ENCODE data around the gene HSF4.

The HSF4 gene

GRCh38 chr16:67202426-67202825 lies 37.9 kb downstream of the HSF4 start:
- Histone ChIP-seq H3K4me1 (peaks cover 31% of the 10 kb centered on the region), H3K36me3 (ENCODE audit: control insufficient read depth, insufficient read depth, low read length) (no peaks in the 10 kb centered on the region), H3K27me3 (ENCODE audit: control insufficient read depth, insufficient read depth, low read length) (no peaks in the 10 kb centered on the region), H3K27ac (no peak overlapping the region), H3K4me2 (ENCODE audit: low read length) (no peak overlapping the region), H2AFZ (no peak overlapping the region), H3K9ac (no peak overlapping the region), H3K4me3 (ENCODE audit: low read depth, low read length) (no peak overlapping the region), H3K79me2 (no peaks in the 10 kb centered on the region), H3K9me3 (ENCODE audit: control insufficient read depth, low read length) (no peaks in the 10 kb centered on the region)
- no peak for TF ChIP-seq CTCF (IDR thresholded peaks at IDR 0.05)

- TF ChIP-seq CTCF (IDR thresholded peaks at IDR 0.05), result no peak
- no peaks in the 10 kb centered on the region for H3K79me2 ChIP-seq
- no peak overlapping the region for H3K4me2 ChIP-seq (ENCODE audit: low read length)
- no peaks in the 10 kb centered on the region for H3K27me3 ChIP-seq (ENCODE audit: control insufficient read depth, insufficient read depth, low read length)
- H3K27ac ChIP-seq, result peak overlapping the region; percentile 86
- H3K36me3 ChIP-seq (ENCODE audit: control insufficient read depth, insufficient read depth, low read length), result no peaks in the 10 kb centered on the region
- H3K9ac ChIP-seq, result no peak overlapping the region
- H2AFZ ChIP-seq, result no peak overlapping the region
- peaks cover 31% of the 10 kb centered on the region for H3K4me1 ChIP-seq
- no peaks in the 10 kb centered on the region for H3K9me3 ChIP-seq (ENCODE audit: control insufficient read depth, low read length)
- H3K4me3 ChIP-seq (ENCODE audit: low read depth, low read length), result no peak overlapping the region
These were observed 38.5 kb downstream of the HSF4 start for GRCh38 chr16:67202956-67203493.

- Histone ChIP-seq H3K9me3 (ENCODE audit: control insufficient read depth, low read length) (no peaks in the 10 kb centered on the region), H3K4me2 (ENCODE audit: low read length) (no peak overlapping the region), H3K27me3 (ENCODE audit: control insufficient read depth, insufficient read depth, low read length) (no peaks in the 10 kb centered on the region), H3K4me1 (peaks cover 25% of the 10 kb centered on the region), H3K4me3 (ENCODE audit: low read depth, low read length) (no peak overlapping the region), H3K36me3 (ENCODE audit: control insufficient read depth, insufficient read depth, low read length) (no peaks in the 10 kb centered on the region), H3K79me2 (no peaks in the 10 kb centered on the region), H3K27ac (peak overlapping the region; percentile 86), H3K9ac (no peak overlapping the region), H2AFZ (no peak overlapping the region)
- no peak for TF ChIP-seq CTCF (IDR thresholded peaks at IDR 0.05)
These were observed 39.5 kb downstream of the HSF4 start for GRCh38 chr16:67204076-67204475.

- peak overlapping the region; percentile 29 for H3K27ac ChIP-seq
- no peak for TF ChIP-seq CTCF (IDR thresholded peaks at IDR 0.05)
These were observed 41.7 kb downstream of the HSF4 start for GRCh38 chr16:67206129-67206837.

GRCh38 chr16:67206838-67207248 lies 42.3 kb downstream of the HSF4 start:
- H2AFZ ChIP-seq, result no peak overlapping the region
- H3K4me1 ChIP-seq, result peaks cover 44% of the 10 kb centered on the region
- H3K4me2 ChIP-seq (ENCODE audit: low read length), result no peak overlapping the region
- H3K79me2 ChIP-seq, result no peaks in the 10 kb centered on the region
- H3K9me3 ChIP-seq (ENCODE audit: control insufficient read depth, low read length), result no peaks in the 10 kb centered on the region
- H3K27me3 ChIP-seq (ENCODE audit: control insufficient read depth, insufficient read depth, low read length), result no peaks in the 10 kb centered on the region
- H3K4me3 ChIP-seq (ENCODE audit: low read depth, low read length), result no peak overlapping the region
- no peaks in the 10 kb centered on the region for H3K36me3 ChIP-seq (ENCODE audit: control insufficient read depth, insufficient read depth, low read length)
- no peak overlapping the region for H3K9ac ChIP-seq
- H3K27ac ChIP-seq, result no peak overlapping the region
- no peak for TF ChIP-seq CTCF (IDR thresholded peaks at IDR 0.05)

More at GRCh38 chr16:67206129-67206837, 41.7 kb downstream of the HSF4 start:
- Histone ChIP-seq H3K36me3 (ENCODE audit: control insufficient read depth, insufficient read depth, low read length) (no peaks in the 10 kb centered on the region), H3K4me1 (peaks cover 39% of the 10 kb centered on the region), H2AFZ (no peak overlapping the region), H3K9me3 (ENCODE audit: control insufficient read depth, low read length) (no peaks in the 10 kb centered on the region), H3K9ac (no peak overlapping the region), H3K4me3 (ENCODE audit: low read depth, low read length) (no peak overlapping the region), H3K27me3 (ENCODE audit: control insufficient read depth, insufficient read depth, low read length) (no peaks in the 10 kb centered on the region), H3K4me2 (ENCODE audit: low read length) (no peak overlapping the region), H3K79me2 (no peaks in the 10 kb centered on the region)

Data from parathyroid adenoma (tissue), 2 donors.